PC-9 (cell line): ENCODE results near the gene DIAPH3.

ENCODE experiments used
- EZH2 ChIP-seq: fragments of 200-600 bp; sonication (generic); IDR thresholded peaks from 2 replicates; pipeline ENCODE4 v1.8.0; 2017; ENCODE audit warnings: antibody characterized with exemption, low read depth
- TF ChIP-seq, protein P1 (sequence below): fragments of 200-600 bp; sonication (generic); conservative IDR thresholded peaks from 2 replicates; pipeline ENCODE4 v1.6.1; 2017; ENCODE audit warnings: mixed run types, antibody characterized with exemption, mild to moderate bottlenecking, moderate library complexity

DNA sequence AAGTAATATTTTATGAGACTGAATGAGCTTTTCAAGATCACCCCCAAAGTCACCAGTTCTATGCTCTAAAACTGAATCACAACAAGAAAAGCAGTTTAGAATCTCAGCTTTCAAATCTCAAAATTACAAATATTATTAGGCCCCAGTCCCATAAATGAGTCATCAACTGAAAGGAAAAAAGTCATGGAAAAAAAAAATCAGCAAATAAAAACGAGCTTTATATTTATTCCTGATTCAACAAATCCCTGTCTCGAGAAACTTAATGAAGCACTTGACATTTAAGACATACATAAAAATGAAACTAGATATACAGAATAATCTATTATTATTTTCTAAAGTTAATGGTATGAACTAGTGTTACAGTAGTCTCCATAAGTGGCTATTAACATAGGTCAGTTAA lies 203.0 kb downstream of the DIAPH3 start:
- TF ChIP-seq, protein P1, sequence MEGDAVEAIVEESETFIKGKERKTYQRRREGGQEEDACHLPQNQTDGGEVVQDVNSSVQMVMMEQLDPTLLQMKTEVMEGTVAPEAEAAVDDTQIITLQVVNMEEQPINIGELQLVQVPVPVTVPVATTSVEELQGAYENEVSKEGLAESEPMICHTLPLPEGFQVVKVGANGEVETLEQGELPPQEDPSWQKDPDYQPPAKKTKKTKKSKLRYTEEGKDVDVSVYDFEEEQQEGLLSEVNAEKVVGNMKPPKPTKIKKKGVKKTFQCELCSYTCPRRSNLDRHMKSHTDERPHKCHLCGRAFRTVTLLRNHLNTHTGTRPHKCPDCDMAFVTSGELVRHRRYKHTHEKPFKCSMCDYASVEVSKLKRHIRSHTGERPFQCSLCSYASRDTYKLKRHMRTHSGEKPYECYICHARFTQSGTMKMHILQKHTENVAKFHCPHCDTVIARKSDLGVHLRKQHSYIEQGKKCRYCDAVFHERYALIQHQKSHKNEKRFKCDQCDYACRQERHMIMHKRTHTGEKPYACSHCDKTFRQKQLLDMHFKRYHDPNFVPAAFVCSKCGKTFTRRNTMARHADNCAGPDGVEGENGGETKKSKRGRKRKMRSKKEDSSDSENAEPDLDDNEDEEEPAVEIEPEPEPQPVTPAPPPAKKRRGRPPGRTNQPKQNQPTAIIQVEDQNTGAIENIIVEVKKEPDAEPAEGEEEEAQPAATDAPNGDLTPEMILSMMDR = no peak
- TF ChIP-seq EZH2 = no peak
